HG03159 (cell line): ENCODE measurements around the gene HSPE1.
"Not testable (repeated sequence)": the region's sequence is repeated elsewhere in the genome, so short reads cannot be mapped to it uniquely, and the experiment has no call there.

Source experiments
- ATAC-seq: cut with Tn5 transposase; IDR thresholded peaks from one replicate; pipeline ENCODE4 v1.9.1; 2021; ENCODE audit warnings: mild to moderate bottlenecking, moderate library complexity; ENCODE audit not compliant: unreplicated experiment

Gene HSPE1

GRCh38 chr2:197499594-197500502 lies at the start of gene HSPE1, which contains the start of gene HSPD1:
HSPE1 (plus strand) TSS chr2:197500379; CDS start chr2:197500437, 58 bp downstream.
HSPD1 (minus strand) TSS chr2:197499840; CDS start chr2:197498848, 992 bp downstream.
- ATAC-seq = peak; percentile 79

GRCh38 chr2:197450465-197450864 lies 49.7 kb upstream of the HSPE1 start:
- no peak for ATAC-seq

GRCh38 chr2:197450935-197451358 lies 49.2 kb upstream of the HSPE1 start:
- not testable (repeated sequence) for ATAC-seq

- ATAC-seq = no peak
Observed at GRCh38 chr2:197452754-197453122, 47.4 kb upstream of the HSPE1 start.

- ATAC-seq = peak; percentile 92
Observed at GRCh38 chr2:197453123-197453913, 46.9 kb upstream of the HSPE1 start, which contains the start of gene COQ10B. COQ10B (plus strand) TSS chr2:197453552; CDS start chr2:197453561, 9 bp downstream.

GRCh38 chr2:197453914-197454398 lies 46.2 kb upstream of the HSPE1 start:
- ATAC-seq = peak; percentile 37

- no peak for ATAC-seq
Observed at GRCh38 chr2:197454923-197455322, 45.3 kb upstream of the HSPE1 start.

GRCh38 chr2:197455428-197455827 lies 44.8 kb upstream of the HSPE1 start:
- no peak for ATAC-seq

- no peak for ATAC-seq
Observed at GRCh38 chr2:197460649-197461048, 39.5 kb upstream of the HSPE1 start.

GRCh38 chr2:197461057-197461456 lies 39.1 kb upstream of the HSPE1 start:
- ATAC-seq = no peak

GRCh38 chr2:197464175-197464574 lies 36.0 kb upstream of the HSPE1 start:
- no peak for ATAC-seq

- ATAC-seq = no peak
Observed at GRCh38 chr2:197472166-197472565, 28.0 kb upstream of the HSPE1 start.

- ATAC-seq = no peak
Observed at GRCh38 chr2:197477797-197478196, 22.4 kb upstream of the HSPE1 start.

GRCh38 chr2:197480165-197481036 lies 19.8 kb upstream of the HSPE1 start:
- ATAC-seq = no peak

- ATAC-seq = not testable (repeated sequence)
Observed at GRCh38 chr2:197484248-197484647, 15.9 kb upstream of the HSPE1 start.

- ATAC-seq = no peak
Observed at GRCh38 chr2:197486175-197486574, 14.0 kb upstream of the HSPE1 start.

- ATAC-seq = no peak
Observed at GRCh38 chr2:197487385-197487784, 12.8 kb upstream of the HSPE1 start.

GRCh38 chr2:197495433-197496134 lies 4.6 kb upstream of the HSPE1 start:
- ATAC-seq = no peak

GRCh38 chr2:197496695-197497094 lies 3.5 kb upstream of the HSPE1 start:
- no peak for ATAC-seq

GRCh38 chr2:197497326-197497725 lies 2.9 kb upstream of the HSPE1 start:
- no peak for ATAC-seq
